Measurements from ENCODE around the gene CCDC69. TPM values are rescaled to one million over a fixed set of nuclear protein-coding genes. Genes with fewer than 3 reads are reported as not detected.
"Not testable (repeated sequence)": the region's sequence is repeated elsewhere in the genome, so short reads cannot be mapped to it uniquely, and the experiment has no call there.

The CCDC69 gene
- total and polyA plus RNA-seq, 9 donors, result 38.5 to 104 (median 84.5) TPM

DNA sequence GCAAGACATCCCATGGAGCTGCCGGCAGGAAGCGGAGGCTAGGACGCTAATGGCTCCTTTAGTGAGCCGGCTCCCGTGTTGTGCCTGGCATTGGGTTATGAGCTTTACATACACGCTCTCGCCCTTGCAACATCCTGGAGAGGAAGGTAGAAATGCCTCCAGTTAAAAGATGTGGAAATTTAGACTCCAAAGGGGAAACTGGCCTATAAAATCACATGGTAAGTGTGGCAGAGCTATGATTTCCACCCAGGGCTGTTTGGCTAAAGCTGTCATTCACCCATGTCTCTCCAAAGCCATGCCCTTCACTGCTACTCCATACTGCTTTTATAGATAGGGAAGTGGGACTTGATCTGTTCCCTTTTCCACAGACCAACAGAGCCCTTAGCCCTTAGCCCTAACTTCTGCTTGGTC is 34.3 kb upstream of the CCDC69 start:
- Histone ChIP-seq H3K4me3 (ENCODE audit: low read length) (no peak overlapping the region), H3K4me1 (ENCODE audit: control insufficient read depth, insufficient read depth, low read length) (peaks cover 8% of the 10 kb centered on the region), H3K27ac (ENCODE audit: low read length) (no peak overlapping the region), H3K36me3 (ENCODE audit: control insufficient read depth, insufficient read depth, low read length) (no peaks in the 10 kb centered on the region), H3K9me3 (replicated peaks; ENCODE audit: control insufficient read depth, low read depth, low read length) (no peaks in the 10 kb centered on the region), H3K27me3 (ENCODE audit: control insufficient read depth, insufficient read depth, low read length) (no peaks in the 10 kb centered on the region)
- DNase-seq, result peak; percentile 32
- WGBS (ENCODE audit: insufficient coverage), result 78% methylated on average over 7 of the region's 7 CpGs

DNA sequence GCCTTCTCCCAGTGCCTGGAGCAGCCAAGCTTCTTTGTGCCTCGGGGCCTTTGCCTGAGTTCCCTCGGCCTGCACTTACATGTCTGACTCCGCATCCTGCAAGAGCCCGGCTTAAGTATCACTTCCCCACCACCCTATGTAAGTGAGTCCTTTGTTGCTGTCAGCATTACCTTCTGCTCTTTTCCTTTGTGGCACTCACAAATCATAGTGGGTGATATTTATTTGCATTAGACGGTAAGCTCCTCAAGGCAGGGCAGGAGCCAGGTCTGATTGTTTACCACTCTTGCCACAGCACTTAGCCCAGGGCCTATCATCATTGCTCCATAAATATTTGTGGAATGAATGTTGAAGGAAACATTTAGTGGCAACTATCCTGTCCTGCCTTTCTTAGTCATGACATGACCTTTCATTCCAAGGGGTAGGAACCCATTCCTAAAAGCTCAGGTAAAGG is 33.9 kb upstream of the CCDC69 start:
- DNase-seq, result peak; percentile 40
- Histone ChIP-seq H3K4me1 (ENCODE audit: control insufficient read depth, insufficient read depth, low read length) (peaks cover 9% of the 10 kb centered on the region), H3K9me3 (replicated peaks; ENCODE audit: control insufficient read depth, low read depth, low read length) (no peaks in the 10 kb centered on the region), H3K27ac (ENCODE audit: low read length) (no peak overlapping the region), H3K27me3 (ENCODE audit: control insufficient read depth, insufficient read depth, low read length) (no peaks in the 10 kb centered on the region), H3K4me3 (ENCODE audit: low read length) (no peak overlapping the region), H3K36me3 (ENCODE audit: control insufficient read depth, insufficient read depth, low read length) (no peaks in the 10 kb centered on the region)
- WGBS (ENCODE audit: insufficient coverage), result 86% methylated on average over 1 of the region's 5 CpGs

GRCh38 chr5:151255621-151256286 is 31.9 kb upstream of the CCDC69 start:
- H3K4me3 ChIP-seq (ENCODE audit: low read length), result no peak overlapping the region
- H3K36me3 ChIP-seq (ENCODE audit: control insufficient read depth, insufficient read depth, low read length), result no peaks in the 10 kb centered on the region
- H3K4me1 ChIP-seq (ENCODE audit: control insufficient read depth, insufficient read depth, low read length), result peaks cover 9% of the 10 kb centered on the region
- no peaks in the 10 kb centered on the region for H3K27me3 ChIP-seq (ENCODE audit: control insufficient read depth, insufficient read depth, low read length)
- no peaks in the 10 kb centered on the region for H3K9me3 ChIP-seq (replicated peaks; ENCODE audit: control insufficient read depth, low read depth, low read length)
- DNase-seq, result no peak
- H3K27ac ChIP-seq (ENCODE audit: low read length), result no peak overlapping the region
- WGBS (ENCODE audit: insufficient coverage), result 86% methylated on average over 1 of the region's 3 CpGs

GRCh38 chr5:151254990-151255389 is 31.1 kb upstream of the CCDC69 start:
- H3K9me3 ChIP-seq (replicated peaks; ENCODE audit: control insufficient read depth, low read depth, low read length); H3K36me3 ChIP-seq (ENCODE audit: control insufficient read depth, insufficient read depth, low read length); H3K27me3 ChIP-seq (ENCODE audit: control insufficient read depth, insufficient read depth, low read length); H3K27ac ChIP-seq (ENCODE audit: low read length); H3K4me3 ChIP-seq (ENCODE audit: low read length); DNase-seq; H3K4me1 ChIP-seq (ENCODE audit: control insufficient read depth, insufficient read depth, low read length): not testable (repeated sequence)
- 94% methylated on average over 3 of the region's 5 CpGs for WGBS (ENCODE audit: insufficient coverage)

DNA sequence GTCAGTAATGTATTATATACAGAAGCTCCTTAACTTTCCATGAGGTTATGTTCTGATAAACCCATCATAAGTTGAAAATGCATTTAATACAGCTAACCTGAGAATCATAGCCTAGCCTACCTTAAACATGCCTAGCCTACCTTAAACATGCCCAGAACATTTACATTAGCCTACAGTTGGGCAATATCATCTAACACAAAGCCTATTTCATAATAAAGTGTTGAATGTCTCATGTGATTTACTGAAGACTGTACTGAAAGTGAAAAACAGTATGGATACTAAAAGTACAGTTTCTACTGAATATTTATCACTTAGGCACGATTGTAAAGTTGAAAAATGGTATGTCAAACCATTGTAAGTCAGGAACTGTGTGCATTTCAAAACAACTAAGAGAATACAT is 30.7 kb upstream of the CCDC69 start:
- DNase-seq, result no peak
- Histone ChIP-seq H3K4me3 (ENCODE audit: low read length) (no peak overlapping the region), H3K36me3 (ENCODE audit: control insufficient read depth, insufficient read depth, low read length) (no peaks in the 10 kb centered on the region), H3K4me1 (ENCODE audit: control insufficient read depth, insufficient read depth, low read length) (peaks cover 9% of the 10 kb centered on the region), H3K27me3 (ENCODE audit: control insufficient read depth, insufficient read depth, low read length) (no peaks in the 10 kb centered on the region), H3K27ac (ENCODE audit: low read length) (no peak overlapping the region), H3K9me3 (replicated peaks; ENCODE audit: control insufficient read depth, low read depth, low read length) (no peaks in the 10 kb centered on the region)
- WGBS (ENCODE audit: insufficient coverage), result no CpG with 5 or more reads among the region's 1 CpG

- H3K36me3 ChIP-seq (ENCODE audit: control insufficient read depth, insufficient read depth, low read length), result no peaks in the 10 kb centered on the region
- H3K4me3 ChIP-seq (ENCODE audit: low read length), result peak overlapping the region; percentile 76
- DNase-seq, result no peak
- no peaks in the 10 kb centered on the region for H3K9me3 ChIP-seq (replicated peaks; ENCODE audit: control insufficient read depth, low read depth, low read length)
- WGBS (ENCODE audit: insufficient coverage), result 40% methylated on average over 4 of the region's 5 CpGs
- H3K27me3 ChIP-seq (ENCODE audit: control insufficient read depth, insufficient read depth, low read length), result no peaks in the 10 kb centered on the region
- H3K27ac ChIP-seq (ENCODE audit: low read length), result peak overlapping the region; percentile 74
- H3K4me1 ChIP-seq (ENCODE audit: control insufficient read depth, insufficient read depth, low read length), result peaks cover 9% of the 10 kb centered on the region
These were observed 29.7 kb upstream of the CCDC69 start for GRCh38 chr5:151253605-151253950.

DNA sequence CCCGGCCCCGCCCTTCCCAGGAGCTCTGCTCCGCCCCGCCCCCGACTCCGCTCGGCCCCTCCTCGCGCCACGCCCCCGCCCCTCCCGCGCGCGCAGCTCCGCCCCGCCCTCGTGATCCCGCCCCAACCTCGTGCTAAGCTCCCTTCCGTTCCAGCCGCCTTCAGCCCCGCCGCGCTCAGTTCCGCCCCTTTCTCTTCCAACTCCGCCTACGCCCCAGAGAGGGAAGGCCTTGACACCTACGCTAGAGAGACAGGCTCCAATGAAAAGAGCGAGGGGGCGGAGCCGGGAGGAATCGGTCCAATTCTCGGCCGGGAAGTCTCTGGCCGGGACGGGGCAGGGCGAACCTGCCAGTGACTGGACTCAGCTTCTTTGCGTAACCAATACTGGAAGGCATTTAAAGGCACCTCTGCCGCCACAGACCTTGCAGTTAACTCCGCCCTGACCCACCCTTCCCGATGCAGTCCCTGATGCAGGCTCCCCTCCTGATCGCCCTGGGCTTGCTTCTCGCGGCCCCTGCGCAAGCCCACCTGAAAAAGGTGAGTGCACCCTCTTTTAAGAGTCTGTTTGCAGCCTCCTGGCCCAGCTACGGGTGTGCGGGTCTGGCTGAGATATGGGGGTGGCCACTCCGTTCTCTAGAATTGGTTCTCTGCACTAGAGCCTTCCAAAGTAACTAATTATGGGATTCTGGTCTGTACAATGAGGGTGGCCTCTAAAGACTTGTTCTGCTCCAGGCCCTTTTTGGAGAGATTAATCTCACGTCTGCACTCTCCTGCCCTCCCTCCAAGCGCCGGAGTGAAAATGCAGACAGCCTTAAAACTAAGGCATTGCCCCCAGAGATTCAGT is 29.1 kb upstream of the CCDC69 start, which contains the start of gene GM2A:
Gene GM2A (plus strand): TSS at position 424 of the 843 bp plus-strand sequence. CDS start 32 bp downstream, at position 456.
- WGBS (ENCODE audit: insufficient coverage), result 0% methylated on average over 28 of the region's 52 CpGs
- peak within 1 kb of the TSS; percentile 76 for H3K4me3 ChIP-seq (ENCODE audit: low read length)
- H3K27ac ChIP-seq (ENCODE audit: low read length), result peak within 1 kb of the TSS; percentile 74
- H3K4me1 ChIP-seq (ENCODE audit: control insufficient read depth, insufficient read depth, low read length), result peaks cover 9% of the 10 kb centered on the region
- peak; percentile 100 for DNase-seq
- no peaks in the 10 kb centered on the region for H3K9me3 ChIP-seq (replicated peaks; ENCODE audit: control insufficient read depth, low read depth, low read length)
- no peaks in the 10 kb centered on the region for H3K36me3 ChIP-seq (ENCODE audit: control insufficient read depth, insufficient read depth, low read length)
- no peaks in the 10 kb centered on the region for H3K27me3 ChIP-seq (ENCODE audit: control insufficient read depth, insufficient read depth, low read length)

GRCh38 chr5:151251621-151252020 is 27.7 kb upstream of the CCDC69 start:
- no CpG with 5 or more reads among the region's 4 CpGs for WGBS (ENCODE audit: insufficient coverage)
- no peaks in the 10 kb centered on the region for H3K9me3 ChIP-seq (replicated peaks; ENCODE audit: control insufficient read depth, low read depth, low read length)
- peaks cover 9% of the 10 kb centered on the region for H3K4me1 ChIP-seq (ENCODE audit: control insufficient read depth, insufficient read depth, low read length)
- no peak for DNase-seq
- H3K27me3 ChIP-seq (ENCODE audit: control insufficient read depth, insufficient read depth, low read length), result no peaks in the 10 kb centered on the region
- no peak overlapping the region for H3K4me3 ChIP-seq (ENCODE audit: low read length)
- H3K27ac ChIP-seq (ENCODE audit: low read length), result no peak overlapping the region
- no peaks in the 10 kb centered on the region for H3K36me3 ChIP-seq (ENCODE audit: control insufficient read depth, insufficient read depth, low read length)

GRCh38 chr5:151251001-151251551 is 27.2 kb upstream of the CCDC69 start:
- Histone ChIP-seq H3K27ac (ENCODE audit: low read length) (no peak overlapping the region), H3K36me3 (ENCODE audit: control insufficient read depth, insufficient read depth, low read length) (no peaks in the 10 kb centered on the region), H3K4me1 (ENCODE audit: control insufficient read depth, insufficient read depth, low read length) (peaks cover 9% of the 10 kb centered on the region), H3K9me3 (replicated peaks; ENCODE audit: control insufficient read depth, low read depth, low read length) (no peaks in the 10 kb centered on the region), H3K27me3 (ENCODE audit: control insufficient read depth, insufficient read depth, low read length) (no peaks in the 10 kb centered on the region), H3K4me3 (ENCODE audit: low read length) (no peak overlapping the region)
- WGBS (ENCODE audit: insufficient coverage), result 83% methylated on average over 2 of the region's 5 CpGs
- no peak for DNase-seq

DNA sequence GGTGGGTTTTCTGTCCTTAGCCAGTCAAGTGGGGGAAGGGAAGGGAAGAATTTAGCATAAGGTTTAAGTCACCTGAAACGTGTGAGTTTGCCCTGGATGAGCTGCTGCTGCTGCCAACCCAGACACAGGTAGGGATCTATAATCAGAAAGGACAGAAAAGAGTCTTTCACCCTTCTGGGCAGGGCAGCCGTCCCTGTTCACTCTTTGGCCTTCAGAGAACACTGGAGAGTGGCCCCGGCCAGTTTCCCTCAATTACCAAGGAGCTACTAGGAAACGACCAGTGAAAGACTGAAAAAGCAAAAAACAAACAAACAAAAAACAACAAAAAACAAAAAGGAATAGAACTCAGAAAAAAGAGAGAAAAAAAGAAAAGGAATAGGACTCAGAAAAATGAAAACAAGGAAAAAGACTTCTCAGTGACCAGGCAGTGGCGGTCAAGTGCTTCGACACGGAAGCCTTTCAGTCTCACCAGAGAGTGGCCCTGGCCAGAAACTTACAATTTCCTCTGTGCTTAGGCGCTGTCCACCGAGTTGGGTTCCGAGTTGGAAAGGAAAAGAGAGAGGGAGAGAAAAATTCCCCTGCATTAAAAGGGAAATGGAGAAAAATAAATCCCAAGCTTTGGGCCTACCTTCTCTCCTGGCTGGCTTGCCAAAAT is 26.6 kb upstream of the CCDC69 start:
- DNase-seq, result peak; percentile 35
- 66% methylated on average over 5 of the region's 10 CpGs for WGBS (ENCODE audit: insufficient coverage)
- no peak overlapping the region for H3K4me3 ChIP-seq (ENCODE audit: low read length)

More for the DNA sequence above, 26.6 kb upstream of the CCDC69 start:
- Histone ChIP-seq H3K27ac (ENCODE audit: low read length) (no peak overlapping the region), H3K9me3 (replicated peaks; ENCODE audit: control insufficient read depth, low read depth, low read length) (no peaks in the 10 kb centered on the region), H3K36me3 (ENCODE audit: control insufficient read depth, insufficient read depth, low read length) (no peaks in the 10 kb centered on the region), H3K27me3 (ENCODE audit: control insufficient read depth, insufficient read depth, low read length) (no peaks in the 10 kb centered on the region), H3K4me1 (ENCODE audit: control insufficient read depth, insufficient read depth, low read length) (peaks cover 9% of the 10 kb centered on the region)
